ENCODE data around the gene TBX4. TPM values are rescaled to one million over a fixed set of nuclear protein-coding genes. Genes with fewer than 3 reads are reported as not detected.

The TBX4 gene
- total RNA-seq, 1 donor: under 0.01 TPM

- no peak overlapping the region for H3K4me3 ChIP-seq (ENCODE audit: low read length)
- H3K9me3 ChIP-seq (ENCODE audit: low read depth, low read length): no peaks in the 10 kb centered on the region
- H3K4me1 ChIP-seq (ENCODE audit: insufficient read depth, low read length): peaks cover 3% of the 10 kb centered on the region
- peaks cover 66% of the 10 kb centered on the region for H3K27me3 ChIP-seq (ENCODE audit: insufficient read depth, low read length)
Observed at GRCh38 chr17:61460796-61461585, 8.8 kb downstream of the TBX4 start.

GRCh38 chr17:61461586-61461966, 9.4 kb downstream of the TBX4 start:
- H3K4me1 ChIP-seq (ENCODE audit: insufficient read depth, low read length): peaks cover 2% of the 10 kb centered on the region
- peaks cover 62% of the 10 kb centered on the region for H3K27me3 ChIP-seq (ENCODE audit: insufficient read depth, low read length)
- H3K4me3 ChIP-seq (ENCODE audit: low read length): no peak overlapping the region
- no peaks in the 10 kb centered on the region for H3K9me3 ChIP-seq (ENCODE audit: low read depth, low read length)

- no peaks in the 10 kb centered on the region for H3K9me3 ChIP-seq (ENCODE audit: low read depth, low read length)
- H3K27me3 ChIP-seq (ENCODE audit: insufficient read depth, low read length): peaks cover 56% of the 10 kb centered on the region
- H3K4me1 ChIP-seq (ENCODE audit: insufficient read depth, low read length): no peaks in the 10 kb centered on the region
- H3K4me3 ChIP-seq (ENCODE audit: low read length): no peak overlapping the region
Observed at GRCh38 chr17:61461967-61462718, 9.9 kb downstream of the TBX4 start.

- Histone ChIP-seq H3K9me3 (ENCODE audit: low read depth, low read length) (no peaks in the 10 kb centered on the region), H3K4me1 (ENCODE audit: insufficient read depth, low read length) (peaks cover under 1% of the 10 kb centered on the region), H3K4me3 (ENCODE audit: low read length) (no peak overlapping the region), H3K27me3 (ENCODE audit: insufficient read depth, low read length) (peaks cover 50% of the 10 kb centered on the region)
Observed at GRCh38 chr17:61462719-61463315, 10.6 kb downstream of the TBX4 start.

- no peak overlapping the region for H3K4me3 ChIP-seq (ENCODE audit: low read length)
- H3K4me1 ChIP-seq (ENCODE audit: insufficient read depth, low read length): peaks cover 6% of the 10 kb centered on the region
- peaks cover 45% of the 10 kb centered on the region for H3K27me3 ChIP-seq (ENCODE audit: insufficient read depth, low read length)
- no peaks in the 10 kb centered on the region for H3K9me3 ChIP-seq (ENCODE audit: low read depth, low read length)
Observed at GRCh38 chr17:61463316-61464129, 11.3 kb downstream of the TBX4 start.

GRCh38 chr17:61464130-61464842, 12.1 kb downstream of the TBX4 start:
- peaks cover 6% of the 10 kb centered on the region for H3K4me1 ChIP-seq (ENCODE audit: insufficient read depth, low read length)
- no peak overlapping the region for H3K4me3 ChIP-seq (ENCODE audit: low read length)
- no peaks in the 10 kb centered on the region for H3K9me3 ChIP-seq (ENCODE audit: low read depth, low read length)
- H3K27me3 ChIP-seq (ENCODE audit: insufficient read depth, low read length): peaks cover 37% of the 10 kb centered on the region

GRCh38 chr17:61464843-61465180, 12.6 kb downstream of the TBX4 start:
- Histone ChIP-seq H3K9me3 (ENCODE audit: low read depth, low read length) (no peaks in the 10 kb centered on the region), H3K27me3 (ENCODE audit: insufficient read depth, low read length) (peaks cover 32% of the 10 kb centered on the region), H3K4me3 (ENCODE audit: low read length) (no peak overlapping the region), H3K4me1 (ENCODE audit: insufficient read depth, low read length) (peaks cover 6% of the 10 kb centered on the region)

GRCh38 chr17:61465550-61466237, 13.5 kb downstream of the TBX4 start:
- H3K4me1 ChIP-seq (ENCODE audit: insufficient read depth, low read length): peaks cover 6% of the 10 kb centered on the region
- peaks cover 23% of the 10 kb centered on the region for H3K27me3 ChIP-seq (ENCODE audit: insufficient read depth, low read length)
- no peak overlapping the region for H3K4me3 ChIP-seq (ENCODE audit: low read length)
- H3K9me3 ChIP-seq (ENCODE audit: low read depth, low read length): no peaks in the 10 kb centered on the region

- peaks cover 18% of the 10 kb centered on the region for H3K27me3 ChIP-seq (ENCODE audit: insufficient read depth, low read length)
Observed at GRCh38 chr17:61466246-61466645, 14.0 kb downstream of the TBX4 start.

GRCh38 chr17:61467416-61468262, 15.4 kb downstream of the TBX4 start:
- no peaks in the 10 kb centered on the region for H3K9me3 ChIP-seq (ENCODE audit: low read depth, low read length)
- peaks cover 6% of the 10 kb centered on the region for H3K27me3 ChIP-seq (ENCODE audit: insufficient read depth, low read length)
- peaks cover 6% of the 10 kb centered on the region for H3K4me1 ChIP-seq (ENCODE audit: insufficient read depth, low read length)
- H3K4me3 ChIP-seq (ENCODE audit: low read length): no peak overlapping the region

More at GRCh38 chr17:61466246-61466645, 14.0 kb downstream of the TBX4 start:
- H3K9me3 ChIP-seq (ENCODE audit: low read depth, low read length): no peaks in the 10 kb centered on the region
- no peak overlapping the region for H3K4me3 ChIP-seq (ENCODE audit: low read length)
- peaks cover 6% of the 10 kb centered on the region for H3K4me1 ChIP-seq (ENCODE audit: insufficient read depth, low read length)

- Histone ChIP-seq H3K4me1 (ENCODE audit: insufficient read depth, low read length) (peaks cover 6% of the 10 kb centered on the region), H3K4me3 (ENCODE audit: low read length) (no peak overlapping the region), H3K9me3 (ENCODE audit: low read depth, low read length) (no peaks in the 10 kb centered on the region), H3K27me3 (ENCODE audit: insufficient read depth, low read length) (no peaks in the 10 kb centered on the region)
Observed at GRCh38 chr17:61468263-61468907, 16.2 kb downstream of the TBX4 start.

- Histone ChIP-seq H3K9me3 (ENCODE audit: low read depth, low read length) (no peaks in the 10 kb centered on the region), H3K27me3 (ENCODE audit: insufficient read depth, low read length) (no peaks in the 10 kb centered on the region), H3K4me3 (ENCODE audit: low read length) (no peak overlapping the region), H3K4me1 (ENCODE audit: insufficient read depth, low read length) (peaks cover 6% of the 10 kb centered on the region)
Observed at GRCh38 chr17:61469474-61469873, 17.3 kb downstream of the TBX4 start.

GRCh38 chr17:61469949-61470348, 17.7 kb downstream of the TBX4 start:
- peaks cover 6% of the 10 kb centered on the region for H3K4me1 ChIP-seq (ENCODE audit: insufficient read depth, low read length)
- no peak overlapping the region for H3K4me3 ChIP-seq (ENCODE audit: low read length)
- no peaks in the 10 kb centered on the region for H3K27me3 ChIP-seq (ENCODE audit: insufficient read depth, low read length)
- no peaks in the 10 kb centered on the region for H3K9me3 ChIP-seq (ENCODE audit: low read depth, low read length)

All from mononuclear cell (primary cell).